Stimulated activated CD8-positive, alpha-beta memory T cell treated with anti-CD3 and anti-CD28 coated beads, Interleukin-7, amount 100 ng/mL, for 24 hours (primary cell): ENCODE results near the gene ADRA2B.

Experiments
- DNase-seq: peaks from one replicate; pipeline ENCODE4 v3.0.0-alpha.2; 2020; ENCODE audit warnings: low read depth

Gene ADRA2B

GRCh38 chr2:96136129-96136720 lies 19.9 kb upstream of the ADRA2B start:
- DNase-seq = no peak

- no peak for DNase-seq
These were observed 19.2 kb upstream of the ADRA2B start for GRCh38 chr2:96135621-96136020.

- no peak for DNase-seq
These were observed 18.8 kb upstream of the ADRA2B start for GRCh38 chr2:96135171-96135570.

GRCh38 chr2:96134421-96134820 lies 18.1 kb upstream of the ADRA2B start:
- DNase-seq = no peak

GRCh38 chr2:96131813-96132745 lies 15.7 kb upstream of the ADRA2B start:
- DNase-seq = no peak

- DNase-seq = no peak
These were observed 14.9 kb upstream of the ADRA2B start for GRCh38 chr2:96131152-96131812.

GRCh38 chr2:96130483-96130882 lies 14.1 kb upstream of the ADRA2B start:
- DNase-seq = no peak

- no peak for DNase-seq
These were observed 13.3 kb upstream of the ADRA2B start for GRCh38 chr2:96129528-96130120.

- no peak for DNase-seq
These were observed 12.1 kb upstream of the ADRA2B start for GRCh38 chr2:96128456-96128855.

- no peak for DNase-seq
These were observed 8.3 kb upstream of the ADRA2B start for GRCh38 chr2:96124406-96125265.

GRCh38 chr2:96123936-96124335 lies 7.6 kb upstream of the ADRA2B start:
- no peak for DNase-seq

- DNase-seq = no peak
These were observed 6.9 kb upstream of the ADRA2B start for GRCh38 chr2:96123290-96123689.

- no peak for DNase-seq
These were observed 6.0 kb upstream of the ADRA2B start for GRCh38 chr2:96122391-96122790.

- no peak for DNase-seq
These were observed 5.0 kb upstream of the ADRA2B start for GRCh38 chr2:96121414-96121813.

GRCh38 chr2:96120991-96121390 lies 4.6 kb upstream of the ADRA2B start:
- DNase-seq = no peak

- no peak for DNase-seq
These were observed 3.8 kb upstream of the ADRA2B start for GRCh38 chr2:96120091-96120720.

- DNase-seq = no peak
These were observed 3.0 kb upstream of the ADRA2B start for GRCh38 chr2:96119389-96119751.

GRCh38 chr2:96118698-96119388 lies 2.5 kb upstream of the ADRA2B start:
- DNase-seq = no peak

- no peak for DNase-seq
These were observed 1.6 kb upstream of the ADRA2B start for GRCh38 chr2:96117701-96118588.
